H1 (cell line): ENCODE results near the gene CAMSAP3.

ENCODE experiments used
- CHD1 ChIP-seq: IDR thresholded peaks from 2 replicates; pipeline ENCODE4 v1.6.1; 2012; ENCODE audit warnings: low read depth, low read length, improper control_type of control experiment
- CREB1 ChIP-seq: IDR thresholded peaks from 2 replicates; pipeline ENCODE4 v1.6.1; 2012; ENCODE audit warnings: inconsistent platforms
- CTCF ChIP-seq, 3 experiments: IDR thresholded peaks; 1 replicate in 2 of 3; 2 replicates in 1 of 3; pipeline versions ENCODE4 v1.5.1 to v1.6.1; 2011; ENCODE audit warnings: low read length in 3 of 3, mild to moderate bottlenecking in 3 of 3, inconsistent platforms in 2 of 3, low read depth in 1 of 3, moderate library complexity in 1 of 3; ENCODE audit not compliant: insufficient read depth in 1 of 3; ENCODE audit errors: control extremely low read depth in 1 of 3
- RAD21 ChIP-seq, 2 experiments: IDR thresholded peaks in 1 of 2; conservative IDR thresholded peaks in 1 of 2; 2 replicates each; pipeline ENCODE4 v1.6.1; 2011; ENCODE audit warnings: low read depth in 2 of 2, low read length in 2 of 2, improper control_type of control experiment in 1 of 2, inconsistent platforms in 1 of 2, mild to moderate bottlenecking in 1 of 2, moderate library complexity in 1 of 2
- TAF1 ChIP-seq: IDR thresholded peaks from 2 replicates; pipeline ENCODE4 v1.6.1; 2011; ENCODE audit warnings: mild to moderate bottlenecking, low read depth, low read length

- TF ChIP-seq CTCF (IDR thresholded peaks at IDR 0.05; ENCODE audit: control extremely low read depth in 1 of 3, insufficient read depth in 1 of 3, low read depth in 1 of 3, low read length in 3 of 3), result no peak
- TF ChIP-seq CHD1, result no peak
- TF ChIP-seq CREB1, result no peak
- no peak for TF ChIP-seq RAD21 (IDR thresholded peaks at IDR 0.05 in 1 of 2, conservative IDR thresholded peaks at IDR 0.05 in 1 of 2; ENCODE audit: low read depth in 2 of 2, low read length in 2 of 2)
- no peak for TF ChIP-seq TAF1
These were observed 59.9 kb downstream of the CAMSAP3 start for GRCh38 chr19:7655581-7655980.
